Panc1 (cell line): ENCODE measurements around the gene PTPN11. TPM values are rescaled to one million over a fixed set of nuclear protein-coding genes. Genes with fewer than 3 reads are reported as not detected.

Experiments
- ATAC-seq: fragments of 200-7000 bp; cut with Tn5 transposase; 2 replicates; pipeline ENCODE4 v1.9.1; 2020; ENCODE audit warnings: mild to moderate bottlenecking, moderate library complexity
- BruUV-seq: library from RNA; stranded (reverse); fragments of 400-500 nt; replicated peaks from 2 replicates; lab custom pipeline; 2021; lab: Mats Ljungman, UMichigan
- CTCF ChIA-PET: fragments of 300-600 bp; sonication (Branson Sonifier 250); formaldehyde crosslinking; loops from one replicate; lab custom pipeline; 2022; ENCODE audit warnings: antibody characterized with exemption; lab: Charles Lee
- POLR2A ChIA-PET: fragments of 300-600 bp; sonication (Branson Sonifier 250); formaldehyde crosslinking; loops from one replicate; lab custom pipeline; 2022; ENCODE audit warnings: antibody characterized with exemption; lab: Charles Lee
- DNase-seq: peaks from one replicate; pipeline ENCODE4 v3.0.0-alpha.2; 2010; ENCODE audit warnings: low read depth, low spot score
- H3K27ac ChIP-seq: 2 replicates; pipeline ENCODE4 v1.5.1; 2011; ENCODE audit warnings: mild to moderate bottlenecking, low read length, inconsistent platforms
- H3K27me3 ChIP-seq: fragments of 200-500 bp; sonication (Bioruptor generic); 2 replicates; pipeline ENCODE4 v1.6.0; 2014; ENCODE audit warnings: low read length, inconsistent platforms; ENCODE audit not compliant: control insufficient read depth, insufficient read depth
- H3K36me3 ChIP-seq: fragments of 200-500 bp; sonication (Bioruptor generic); 2 replicates; pipeline ENCODE4 v1.5.1; 2014; ENCODE audit warnings: inconsistent platforms, mild to moderate bottlenecking, low read length, moderate library complexity; ENCODE audit not compliant: control insufficient read depth, insufficient read depth
- H3K4me1 ChIP-seq: 2 replicates; pipeline ENCODE4 v1.5.1; 2011; ENCODE audit warnings: inconsistent platforms, mild to moderate bottlenecking, low read length, moderate library complexity; ENCODE audit not compliant: control insufficient read depth, insufficient read depth
- H3K4me3 ChIP-seq, 2 experiments: 2 replicates each; pipeline ENCODE4 v1.5.1; 2011 to 2012; ENCODE audit warnings: low read depth in 2 of 2, low read length in 2 of 2, mild to moderate bottlenecking in 2 of 2, inconsistent platforms in 1 of 2, moderate library complexity in 1 of 2
- H3K9me3 ChIP-seq: fragments of 200-500 bp; sonication (Bioruptor generic); 2 replicates; pipeline ENCODE4 v1.5.1; 2014; ENCODE audit warnings: low read depth, mild to moderate bottlenecking, inconsistent platforms, low read length, moderate library complexity; ENCODE audit not compliant: control insufficient read depth, insufficient read depth
- POLR2AphosphoS5 ChIP-seq: IDR thresholded peaks from 2 replicates; pipeline ENCODE4 v1.6.1; 2012; ENCODE audit warnings: mild to moderate bottlenecking, low read depth, low read length, moderate library complexity
- SIN3A ChIP-seq: IDR thresholded peaks from 2 replicates; pipeline ENCODE4 v1.6.1; 2012; ENCODE audit warnings: low read depth, mild to moderate bottlenecking, low read length, moderate library complexity, borderline replicate concordance; ENCODE audit not compliant: insufficient read depth
- TCF7L2 ChIP-seq: IDR thresholded peaks from 2 replicates; pipeline ENCODE4 v1.6.1; 2011; ENCODE audit warnings: mild to moderate bottlenecking, low read depth, low read length, inconsistent platforms
- in situ Hi-C: cut with HindIII; loops from 2 replicates; pipeline ENCODE4 v1.10.0; 2016; ENCODE audit warnings: low sequenced_read_pairs, low pct_unique_long_range_greater_than_20kb
- intact Hi-C: fragments of 100-400 bp; cut with micrococcal nuclease; formaldehyde crosslinking; loops from one replicate; pipeline ENCODE4 v1.10.0; 2022; ENCODE audit not compliant: unreplicated experiment
- total RNA-seq: library from RNA; stranded (reverse); gene quantifications from one replicate; pipeline ENCODE4 v1.2.1, GENCODE V29; 2021; ENCODE audit not compliant: unreplicated experiment
- TF ChIP-seq, protein P1 (sequence below), 2 experiments: IDR thresholded peaks; 2 replicates each; pipeline ENCODE4 v1.6.1; 2011 to 2012; ENCODE audit warnings: low read depth in 2 of 2, control low read depth in 1 of 2, low read length in 1 of 2, mild to moderate bottlenecking in 1 of 2, moderate library complexity in 1 of 2; ENCODE audit not compliant: insufficient read depth in 1 of 2
- TF ChIP-seq, protein P2 (sequence below): fragments of 450-650 bp; IDR thresholded peaks from 2 replicates; pipeline ENCODE4 v1.5.1; 2017; ENCODE audit warnings: mild to moderate bottlenecking

The PTPN11 gene
- total RNA-seq, 1 experiment from 2014 or later = 139 TPM

DNA sequence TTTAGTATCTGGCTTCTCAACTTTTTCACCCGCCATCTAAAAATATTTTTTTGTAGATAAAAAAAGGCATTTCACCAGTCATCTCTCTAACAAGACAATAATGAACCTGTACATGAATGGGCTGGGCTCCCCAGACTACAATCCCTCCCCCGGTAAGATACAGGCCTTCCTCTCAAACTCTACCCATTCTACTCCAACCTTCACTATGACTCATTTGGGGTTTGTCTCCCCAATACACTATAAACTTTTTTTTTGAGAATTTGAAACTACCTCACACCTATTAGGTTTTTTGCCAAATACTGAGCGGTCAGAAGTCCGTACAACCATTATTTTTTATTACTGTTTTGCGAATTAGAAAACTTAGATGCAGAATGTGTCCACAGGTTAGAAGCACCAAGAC is 10.1 kb upstream of the PTPN11 start:
- Histone ChIP-seq H3K27ac (peak overlapping the region; percentile 99), H3K27me3 (no peaks in the 10 kb centered on the region), H3K9me3 (no peaks in the 10 kb centered on the region), H3K4me3 (peak overlapping the region; percentile 90 to 99), H3K36me3 (peaks cover 37% of the 10 kb centered on the region), H3K4me1 (peaks cover 17% of the 10 kb centered on the region)
- ChIA-PET POLR2A (no interaction called here), CTCF (no interaction called here)
- intact Hi-C loops = no loop called here
- DNase-seq (no peak), ATAC-seq (no peak)
- BruUV-seq = no TSS peak
- no peak for TF ChIP-seq SIN3A
- no peak for TF ChIP-seq TCF7L2
- TF ChIP-seq, protein P1, sequence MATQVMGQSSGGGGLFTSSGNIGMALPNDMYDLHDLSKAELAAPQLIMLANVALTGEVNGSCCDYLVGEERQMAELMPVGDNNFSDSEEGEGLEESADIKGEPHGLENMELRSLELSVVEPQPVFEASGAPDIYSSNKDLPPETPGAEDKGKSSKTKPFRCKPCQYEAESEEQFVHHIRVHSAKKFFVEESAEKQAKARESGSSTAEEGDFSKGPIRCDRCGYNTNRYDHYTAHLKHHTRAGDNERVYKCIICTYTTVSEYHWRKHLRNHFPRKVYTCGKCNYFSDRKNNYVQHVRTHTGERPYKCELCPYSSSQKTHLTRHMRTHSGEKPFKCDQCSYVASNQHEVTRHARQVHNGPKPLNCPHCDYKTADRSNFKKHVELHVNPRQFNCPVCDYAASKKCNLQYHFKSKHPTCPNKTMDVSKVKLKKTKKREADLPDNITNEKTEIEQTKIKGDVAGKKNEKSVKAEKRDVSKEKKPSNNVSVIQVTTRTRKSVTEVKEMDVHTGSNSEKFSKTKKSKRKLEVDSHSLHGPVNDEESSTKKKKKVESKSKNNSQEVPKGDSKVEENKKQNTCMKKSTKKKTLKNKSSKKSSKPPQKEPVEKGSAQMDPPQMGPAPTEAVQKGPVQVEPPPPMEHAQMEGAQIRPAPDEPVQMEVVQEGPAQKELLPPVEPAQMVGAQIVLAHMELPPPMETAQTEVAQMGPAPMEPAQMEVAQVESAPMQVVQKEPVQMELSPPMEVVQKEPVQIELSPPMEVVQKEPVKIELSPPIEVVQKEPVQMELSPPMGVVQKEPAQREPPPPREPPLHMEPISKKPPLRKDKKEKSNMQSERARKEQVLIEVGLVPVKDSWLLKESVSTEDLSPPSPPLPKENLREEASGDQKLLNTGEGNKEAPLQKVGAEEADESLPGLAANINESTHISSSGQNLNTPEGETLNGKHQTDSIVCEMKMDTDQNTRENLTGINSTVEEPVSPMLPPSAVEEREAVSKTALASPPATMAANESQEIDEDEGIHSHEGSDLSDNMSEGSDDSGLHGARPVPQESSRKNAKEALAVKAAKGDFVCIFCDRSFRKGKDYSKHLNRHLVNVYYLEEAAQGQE (IDR thresholded peaks at IDR 0.05; ENCODE audit: insufficient read depth in 1 of 2, low read depth in 2 of 2, low read length in 1 of 2) = no peak
- TF ChIP-seq POLR2AphosphoS5 = no peak
- TF ChIP-seq, protein P2, sequence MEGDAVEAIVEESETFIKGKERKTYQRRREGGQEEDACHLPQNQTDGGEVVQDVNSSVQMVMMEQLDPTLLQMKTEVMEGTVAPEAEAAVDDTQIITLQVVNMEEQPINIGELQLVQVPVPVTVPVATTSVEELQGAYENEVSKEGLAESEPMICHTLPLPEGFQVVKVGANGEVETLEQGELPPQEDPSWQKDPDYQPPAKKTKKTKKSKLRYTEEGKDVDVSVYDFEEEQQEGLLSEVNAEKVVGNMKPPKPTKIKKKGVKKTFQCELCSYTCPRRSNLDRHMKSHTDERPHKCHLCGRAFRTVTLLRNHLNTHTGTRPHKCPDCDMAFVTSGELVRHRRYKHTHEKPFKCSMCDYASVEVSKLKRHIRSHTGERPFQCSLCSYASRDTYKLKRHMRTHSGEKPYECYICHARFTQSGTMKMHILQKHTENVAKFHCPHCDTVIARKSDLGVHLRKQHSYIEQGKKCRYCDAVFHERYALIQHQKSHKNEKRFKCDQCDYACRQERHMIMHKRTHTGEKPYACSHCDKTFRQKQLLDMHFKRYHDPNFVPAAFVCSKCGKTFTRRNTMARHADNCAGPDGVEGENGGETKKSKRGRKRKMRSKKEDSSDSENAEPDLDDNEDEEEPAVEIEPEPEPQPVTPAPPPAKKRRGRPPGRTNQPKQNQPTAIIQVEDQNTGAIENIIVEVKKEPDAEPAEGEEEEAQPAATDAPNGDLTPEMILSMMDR = no peak
- in situ Hi-C loops = no loop called here

DNA sequence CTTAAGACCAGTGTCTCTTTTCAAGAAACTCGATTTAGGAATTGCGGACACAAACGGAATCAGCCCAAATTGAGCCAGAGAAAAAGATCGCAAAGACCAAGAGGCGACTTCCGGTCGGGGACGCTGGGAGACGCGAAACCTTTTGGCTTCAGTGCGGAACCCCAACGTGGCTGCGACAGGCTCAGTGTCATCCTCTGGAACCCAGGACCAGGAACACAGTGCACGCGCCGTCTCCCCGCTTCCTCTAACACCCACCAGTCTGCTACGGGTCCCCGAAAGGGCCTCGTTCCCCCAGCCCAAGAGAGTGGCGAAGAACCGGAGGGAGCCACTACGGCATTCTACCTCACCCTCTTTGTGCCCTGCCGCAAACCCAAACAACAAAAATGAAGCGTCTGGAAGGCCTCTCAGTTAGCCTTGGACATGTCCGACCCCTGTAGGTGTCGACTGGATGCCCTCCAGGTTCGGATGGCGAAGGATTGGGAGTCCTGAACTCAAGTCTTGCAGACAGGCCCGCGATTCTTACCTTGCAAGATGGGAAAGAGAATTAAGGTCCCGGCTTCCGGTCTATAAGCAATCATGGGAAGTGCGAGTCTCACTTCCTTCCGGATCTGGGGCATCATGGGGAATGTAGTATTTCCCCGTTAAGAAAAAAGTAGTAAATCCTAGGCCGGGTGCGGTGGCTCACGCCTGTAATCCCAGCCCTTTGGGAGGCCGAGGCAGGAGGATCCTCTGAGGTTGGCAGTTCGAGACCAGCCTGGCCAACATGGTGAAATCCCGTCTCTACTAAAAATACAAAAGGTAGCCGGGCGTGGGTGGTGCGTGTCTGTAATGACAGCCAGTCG is 9.5 kb upstream of the PTPN11 start, which contains the start of gene RPL6:
Gene RPL6, minus strand, starts transcription at position 542 of the 842 bp plus-strand sequence. CDS start 949 bp downstream, outside the sequence.
- no peaks in the 10 kb centered on the region for H3K27me3 ChIP-seq
- in situ Hi-C loops (no loop called here), intact Hi-C loops (no loop called here)
- BruUV-seq = no TSS peak
- peak within 1 kb of the TSS; percentile 90 to 99 for H3K4me3 ChIP-seq
- ChIA-PET POLR2A (no interaction called here), CTCF (no interaction called here)
- DNase-seq = peak; percentile 70
- ATAC-seq = peak; percentile 98
- H3K36me3 ChIP-seq = peaks cover 37% of the 10 kb centered on the region
- no peaks in the 10 kb centered on the region for H3K9me3 ChIP-seq
- peaks cover 17% of the 10 kb centered on the region for H3K4me1 ChIP-seq
- TF ChIP-seq, protein P2 = no peak
- TF ChIP-seq, protein P1 (IDR thresholded peaks at IDR 0.05; ENCODE audit: insufficient read depth in 1 of 2, low read depth in 2 of 2, low read length in 1 of 2) = peak; percentile 10 to 57; a peak in 3 of 4 replicates
- TF ChIP-seq TCF7L2 = 0 out of 2 replicates have a peak, but pooled peaks have one; percentile 46
- peak; percentile 99 for TF ChIP-seq POLR2AphosphoS5
- TF ChIP-seq SIN3A = 0 out of 2 replicates have a peak, but pooled peaks have one; percentile 70
- peak within 1 kb of the TSS; percentile 99 for H3K27ac ChIP-seq
